Prostate gland (tissue), 2 donors: ENCODE data around the gene DOCK10. TPM values are rescaled to one million over a fixed set of nuclear protein-coding genes. Genes with fewer than 3 reads are reported as not detected.

ENCODE experiments used
- DNase-seq: peaks from one replicate; pipeline ENCODE4 v3.0.0-alpha.2; 2019; ENCODE audit warnings: low spot score
- H3K27ac ChIP-seq, 2 donors: fragments of 200-600 bp; sonication (generic); 2 replicates each; pipeline ENCODE4 v1.5.1; 2017 to 2019
- H3K27me3 ChIP-seq: fragments of 200-600 bp; sonication (generic); replicated peaks from 2 replicates; pipeline ENCODE4 v1.5.1; 2019; ENCODE audit not compliant: insufficient read depth
- H3K36me3 ChIP-seq, 2 donors: fragments of 200-600 bp; sonication (generic); 1 replicate in 1 of 2; 2 replicates in 1 of 2; pipeline versions ENCODE4 v1.5.1 to v1.8.1; 2017 to 2019
- H3K4me1 ChIP-seq: fragments of 200-600 bp; sonication (generic); replicated peaks from 2 replicates; pipeline ENCODE4 v1.5.1; 2019
- H3K4me3 ChIP-seq, 2 donors: fragments of 200-600 bp; sonication (generic); 2 replicates each; pipeline ENCODE4 v1.5.1; 2017 to 2019
- H3K9me3 ChIP-seq: fragments of 200-600 bp; sonication (generic); 2 replicates; pipeline ENCODE4 v1.5.1; 2017
- POLR2A ChIP-seq: fragments of 450-650 bp; IDR thresholded peaks from one replicate; pipeline ENCODE4 v1.6.1; 2016; ENCODE audit warnings: antibody characterized with exemption, mild to moderate bottlenecking
- POLR2AphosphoS5 ChIP-seq: sonication (generic); formaldehyde crosslinking; IDR thresholded peaks from one replicate; pipeline ENCODE4 v1.6.1; 2017; ENCODE audit warnings: antibody characterized with exemption
- WGBS: methylation state at CpG from one replicate; pipeline ENCODE4 v1.1.5; 2018; 5-methylcytosine and 5-hydroxymethylcytosine counted together
- intact Hi-C: fragments of 100-400 bp; cut with DNase I; formaldehyde crosslinking; loops from one replicate; pipeline ENCODE4 v1.14.2; 2022
- total RNA-seq, 2 donors: library from RNA; depleted of rRNA; stranded (reverse); fragments of >200 nt; gene quantifications; one replicate each; pipeline ENCODE4 v1.1.0, GENCODE V29; 2016
- TF ChIP-seq, protein P1 (sequence below), 4 experiments: fragments of 200-600 bp in 2 of 4; fragments of 450-650 bp in 2 of 4; sonication (generic) in 2 of 4; IDR thresholded peaks; 1 replicate in 3 of 4; 2 replicates in 1 of 4; pipeline ENCODE4 v1.5.1; 2016 to 2019; ENCODE audit warnings: antibody characterized with exemption in 4 of 4, mild to moderate bottlenecking in 2 of 4, moderate library complexity in 2 of 4

Gene DOCK10
- 1 to 10 TPM; 4.8 to 6.2 TPM for total RNA-seq

DNA sequence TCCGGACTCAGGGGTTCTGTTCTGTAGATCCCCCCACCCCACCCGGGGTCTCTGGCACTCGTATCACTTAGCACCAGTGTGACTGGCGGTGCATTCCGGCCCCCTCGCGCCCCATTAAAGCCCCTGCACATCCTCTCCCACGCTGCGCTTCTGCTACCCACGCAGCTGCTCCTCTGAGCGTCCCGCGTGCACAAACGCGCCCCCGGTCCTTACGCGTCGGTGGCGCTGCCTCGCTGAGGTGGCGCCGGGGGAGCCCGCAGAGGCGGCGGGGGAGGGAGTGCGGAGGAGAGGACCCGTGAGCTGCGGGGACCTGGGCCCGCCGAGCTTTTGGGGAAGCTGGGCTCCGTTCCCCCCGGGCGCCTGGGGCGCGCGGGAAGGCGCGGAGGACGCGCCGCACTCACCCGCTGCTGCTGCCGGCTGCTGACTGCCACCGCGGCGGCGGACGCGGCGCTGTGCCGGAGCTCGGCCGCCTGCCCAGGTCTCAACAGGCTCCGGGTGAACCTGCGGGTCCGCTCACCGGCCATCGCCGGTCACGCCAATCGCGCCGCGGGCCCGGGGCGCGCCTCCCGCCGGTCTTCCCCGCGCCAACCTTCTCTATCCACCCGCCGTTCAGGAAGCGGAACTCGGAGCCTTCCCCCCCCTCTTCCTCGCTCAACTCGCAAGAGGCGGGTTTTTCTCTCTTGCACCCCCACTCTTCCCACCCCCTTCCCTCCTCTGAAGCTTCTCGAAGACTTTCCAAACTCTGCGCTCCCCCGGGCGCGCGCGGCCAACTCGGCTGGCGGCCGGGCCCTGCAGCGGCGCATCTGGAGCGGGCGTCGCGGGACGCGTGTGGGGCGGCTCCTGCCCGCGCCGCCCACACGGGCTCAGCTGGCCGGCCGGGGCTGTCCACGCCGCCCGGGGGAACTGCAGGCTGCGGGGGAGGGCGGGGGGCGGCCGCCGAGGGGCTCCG lies at the start of gene DOCK10:
TSS of gene DOCK10 (minus strand) at position 618 of the 949 bp plus-strand sequence. CDS start at position 524, 94 bp downstream.
- no peaks in the 10 kb centered on the region for H3K9me3 ChIP-seq
- TF ChIP-seq POLR2A (no peak), POLR2AphosphoS5 (no peak)
- TF ChIP-seq, protein P1, sequence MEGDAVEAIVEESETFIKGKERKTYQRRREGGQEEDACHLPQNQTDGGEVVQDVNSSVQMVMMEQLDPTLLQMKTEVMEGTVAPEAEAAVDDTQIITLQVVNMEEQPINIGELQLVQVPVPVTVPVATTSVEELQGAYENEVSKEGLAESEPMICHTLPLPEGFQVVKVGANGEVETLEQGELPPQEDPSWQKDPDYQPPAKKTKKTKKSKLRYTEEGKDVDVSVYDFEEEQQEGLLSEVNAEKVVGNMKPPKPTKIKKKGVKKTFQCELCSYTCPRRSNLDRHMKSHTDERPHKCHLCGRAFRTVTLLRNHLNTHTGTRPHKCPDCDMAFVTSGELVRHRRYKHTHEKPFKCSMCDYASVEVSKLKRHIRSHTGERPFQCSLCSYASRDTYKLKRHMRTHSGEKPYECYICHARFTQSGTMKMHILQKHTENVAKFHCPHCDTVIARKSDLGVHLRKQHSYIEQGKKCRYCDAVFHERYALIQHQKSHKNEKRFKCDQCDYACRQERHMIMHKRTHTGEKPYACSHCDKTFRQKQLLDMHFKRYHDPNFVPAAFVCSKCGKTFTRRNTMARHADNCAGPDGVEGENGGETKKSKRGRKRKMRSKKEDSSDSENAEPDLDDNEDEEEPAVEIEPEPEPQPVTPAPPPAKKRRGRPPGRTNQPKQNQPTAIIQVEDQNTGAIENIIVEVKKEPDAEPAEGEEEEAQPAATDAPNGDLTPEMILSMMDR (IDR thresholded peaks at IDR 0.05), result no peak
- H3K36me3 ChIP-seq, result no peaks in the 10 kb centered on the region
- H3K4me1 ChIP-seq, result no peaks in the 10 kb centered on the region
- H3K4me3 ChIP-seq, result peak within 1 kb of the TSS; percentile 32 to 41
- DNase-seq, result no peak
- WGBS, result 1% methylated on average over 74 of the region's 113 CpGs
- H3K27ac ChIP-seq, result no peak within 1 kb of the TSS
- peaks cover 8% of the 10 kb centered on the region for H3K27me3 ChIP-seq
- intact Hi-C loops, result no loop called here

GRCh38 chr2:225091336-225091735 lies 49.1 kb upstream of the DOCK10 start:
- 92% methylated on average over 2 of the region's 2 CpGs for whole genome bisulfite sequencing
- TF ChIP-seq, protein P1 (IDR thresholded peaks at IDR 0.05), result no peak
- no peak for TF ChIP-seq POLR2A
- TF ChIP-seq POLR2AphosphoS5, result no peak
- H3K9me3 ChIP-seq, result no peaks in the 10 kb centered on the region
- no peak for DNase-seq
- no peak overlapping the region for H3K4me3 ChIP-seq
- no peaks in the 10 kb centered on the region for H3K27me3 ChIP-seq
- no peaks in the 10 kb centered on the region for H3K36me3 ChIP-seq
- H3K4me1 ChIP-seq, result no peaks in the 10 kb centered on the region
- intact Hi-C loops, result no loop called here
- H3K27ac ChIP-seq, result no peak overlapping the region

- Histone ChIP-seq H3K27me3 (no peaks in the 10 kb centered on the region), H3K4me1 (no peaks in the 10 kb centered on the region), H3K9me3 (no peaks in the 10 kb centered on the region), H3K4me3 (no peak overlapping the region), H3K36me3 (no peaks in the 10 kb centered on the region), H3K27ac (no peak overlapping the region)
- TF ChIP-seq POLR2AphosphoS5 (no peak), POLR2A (no peak)
- TF ChIP-seq, protein P1 (IDR thresholded peaks at IDR 0.05), result no peak
- 86% methylated on average over 3 of the region's 3 CpGs for WGBS
- no peak for DNase-seq
- intact Hi-C loops, result no loop called here
Measured at GRCh38 chr2:225090746-225091145, 48.5 kb upstream of the DOCK10 start.

DNA sequence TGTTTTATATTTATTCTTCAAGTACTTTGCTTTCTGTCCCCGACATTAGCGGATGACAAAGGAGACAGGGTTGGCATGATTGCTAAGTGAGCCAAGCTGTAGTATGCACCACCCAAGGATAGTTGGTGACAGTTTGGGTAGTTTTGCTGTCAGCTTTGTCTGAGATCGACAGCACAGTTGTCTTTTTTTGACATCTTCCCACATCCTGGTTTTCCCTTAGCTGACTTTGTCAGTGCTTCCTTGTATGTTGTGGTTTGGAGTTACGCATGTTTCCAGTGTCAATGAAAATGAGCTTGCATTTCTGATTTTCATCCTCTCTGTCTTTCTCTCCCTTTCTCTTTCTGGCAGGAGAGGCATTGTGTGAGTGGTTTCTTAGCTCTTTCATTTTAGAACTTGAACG lies 44.6 kb upstream of the DOCK10 start:
- TF ChIP-seq, protein P1 (IDR thresholded peaks at IDR 0.05), result no peak
- TF ChIP-seq POLR2A (no peak), POLR2AphosphoS5 (no peak)
- Histone ChIP-seq H3K4me1 (no peaks in the 10 kb centered on the region), H3K36me3 (no peaks in the 10 kb centered on the region), H3K4me3 (no peak overlapping the region), H3K9me3 (no peaks in the 10 kb centered on the region), H3K27me3 (no peaks in the 10 kb centered on the region), H3K27ac (no peak overlapping the region)
- intact Hi-C loops, result no loop called here
- no peak for DNase-seq
- 86% methylated on average over 5 of the region's 5 CpGs for WGBS

GRCh38 chr2:225086439-225086838 lies 44.2 kb upstream of the DOCK10 start:
- WGBS, result 84% methylated on average over 4 of the region's 4 CpGs
- intact Hi-C loops, result no loop called here

More at GRCh38 chr2:225086439-225086838, 44.2 kb upstream of the DOCK10 start:
- no peaks in the 10 kb centered on the region for H3K4me1 ChIP-seq
- no peaks in the 10 kb centered on the region for H3K9me3 ChIP-seq
- no peak overlapping the region for H3K4me3 ChIP-seq
- no peaks in the 10 kb centered on the region for H3K36me3 ChIP-seq
- DNase-seq, result no peak
- H3K27me3 ChIP-seq, result no peaks in the 10 kb centered on the region
- no peak overlapping the region for H3K27ac ChIP-seq
- TF ChIP-seq POLR2AphosphoS5, result no peak
- TF ChIP-seq, protein P1 (IDR thresholded peaks at IDR 0.05), result no peak
- TF ChIP-seq POLR2A, result no peak
